ENCODE measurements around the gene PSME4.
"Not testable (repeated sequence)": the region's sequence is repeated elsewhere in the genome, so short reads cannot be mapped to it uniquely, and the experiment has no call there.

Gene PSME4

GRCh38 chr2:53841651-53842050 is 129.1 kb downstream of the PSME4 start:
- not testable (repeated sequence) for DNase-seq

- no peak for DNase-seq
Observed at GRCh38 chr2:53840580-53840979, 130.2 kb downstream of the PSME4 start.

GRCh38 chr2:53829980-53830290 is 140.9 kb downstream of the PSME4 start:
- not testable (repeated sequence) for DNase-seq

GRCh38 chr2:53829273-53829979 is 141.4 kb downstream of the PSME4 start:
- DNase-seq: no peak

- no peak for DNase-seq
Observed at GRCh38 chr2:53828331-53828730, 142.5 kb downstream of the PSME4 start.

- no peak for DNase-seq
Observed at GRCh38 chr2:53827398-53828175, 143.2 kb downstream of the PSME4 start.

GRCh38 chr2:53826587-53827397 is 144.0 kb downstream of the PSME4 start:
- no peak for DNase-seq

- DNase-seq: no peak
Observed at GRCh38 chr2:53826030-53826410, 144.8 kb downstream of the PSME4 start.

GRCh38 chr2:53823639-53824038 is 147.2 kb downstream of the PSME4 start:
- not testable (repeated sequence) for DNase-seq

- DNase-seq: no peak
Observed at GRCh38 chr2:53821810-53822209, 149.0 kb downstream of the PSME4 start.

- DNase-seq: no peak
Observed at GRCh38 chr2:53820711-53821110, 150.1 kb downstream of the PSME4 start.

GRCh38 chr2:53820048-53820447 is 150.7 kb downstream of the PSME4 start:
- no peak for DNase-seq

- no peak for DNase-seq
Observed at GRCh38 chr2:53819634-53820033, 151.2 kb downstream of the PSME4 start.

GRCh38 chr2:53818854-53819435 is 151.8 kb downstream of the PSME4 start:
- no peak for DNase-seq
